ENCODE measurements around the gene TMPRSS2.

DNA sequence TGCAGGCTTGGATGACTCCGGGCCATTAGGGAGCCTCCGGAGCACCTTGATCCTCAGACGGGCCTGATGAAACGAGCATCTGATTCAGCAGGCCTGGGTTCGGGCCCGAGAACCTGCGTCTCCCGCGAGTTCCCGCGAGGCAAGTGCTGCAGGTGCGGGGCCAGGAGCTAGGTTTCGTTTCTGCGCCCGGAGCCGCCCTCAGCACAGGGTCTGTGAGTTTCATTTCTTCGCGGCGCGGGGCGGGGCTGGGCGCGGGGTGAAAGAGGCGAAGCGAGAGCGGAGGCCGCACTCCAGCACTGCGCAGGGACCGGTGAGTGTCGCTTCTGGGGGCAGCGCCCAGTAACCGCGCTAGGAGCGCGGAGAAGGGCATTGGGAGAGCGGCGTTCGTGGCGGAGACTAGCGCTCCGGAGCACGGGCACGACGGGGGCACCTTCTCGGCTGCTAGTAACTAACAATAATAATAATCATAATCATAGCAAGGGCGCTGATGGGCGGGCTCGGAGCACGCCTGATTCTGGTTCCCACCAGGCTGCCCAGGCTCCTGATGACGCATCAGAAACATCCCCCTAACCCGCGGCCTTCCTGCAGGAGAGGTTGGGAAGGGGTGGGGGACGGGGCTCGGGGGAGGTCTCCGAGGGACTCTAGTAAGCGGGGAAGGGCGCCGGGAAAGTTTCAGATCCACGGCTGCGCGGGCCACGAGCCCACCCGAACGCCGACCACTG lies 81.8 kb downstream of the TMPRSS2 start, which contains the start of gene MX1:
- TF ChIP-seq, protein P1, sequence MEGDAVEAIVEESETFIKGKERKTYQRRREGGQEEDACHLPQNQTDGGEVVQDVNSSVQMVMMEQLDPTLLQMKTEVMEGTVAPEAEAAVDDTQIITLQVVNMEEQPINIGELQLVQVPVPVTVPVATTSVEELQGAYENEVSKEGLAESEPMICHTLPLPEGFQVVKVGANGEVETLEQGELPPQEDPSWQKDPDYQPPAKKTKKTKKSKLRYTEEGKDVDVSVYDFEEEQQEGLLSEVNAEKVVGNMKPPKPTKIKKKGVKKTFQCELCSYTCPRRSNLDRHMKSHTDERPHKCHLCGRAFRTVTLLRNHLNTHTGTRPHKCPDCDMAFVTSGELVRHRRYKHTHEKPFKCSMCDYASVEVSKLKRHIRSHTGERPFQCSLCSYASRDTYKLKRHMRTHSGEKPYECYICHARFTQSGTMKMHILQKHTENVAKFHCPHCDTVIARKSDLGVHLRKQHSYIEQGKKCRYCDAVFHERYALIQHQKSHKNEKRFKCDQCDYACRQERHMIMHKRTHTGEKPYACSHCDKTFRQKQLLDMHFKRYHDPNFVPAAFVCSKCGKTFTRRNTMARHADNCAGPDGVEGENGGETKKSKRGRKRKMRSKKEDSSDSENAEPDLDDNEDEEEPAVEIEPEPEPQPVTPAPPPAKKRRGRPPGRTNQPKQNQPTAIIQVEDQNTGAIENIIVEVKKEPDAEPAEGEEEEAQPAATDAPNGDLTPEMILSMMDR (IDR thresholded peaks at IDR 0.05), result no peak
- TF ChIP-seq POLR2A (IDR thresholded peaks at IDR 0.05), result peak; percentile 64 to 65
